GM21367 (cell line): Measurements from ENCODE around the gene OAS3.

Source experiments
- ATAC-seq: cut with Tn5 transposase; IDR thresholded peaks from one replicate; pipeline ENCODE4 v1.9.1; 2021; ENCODE audit not compliant: unreplicated experiment

OAS3 gene

GRCh38 chr12:113014565-113014964 lies 76.3 kb downstream of the OAS3 start:
- ATAC-seq, result no peak

- no peak for ATAC-seq
Observed at GRCh38 chr12:113016796-113017195, 78.5 kb downstream of the OAS3 start.

GRCh38 chr12:113019025-113019424 lies 80.8 kb downstream of the OAS3 start:
- no peak for ATAC-seq

GRCh38 chr12:113021500-113021899 lies 83.2 kb downstream of the OAS3 start:
- no peak for ATAC-seq
